Activated CD4-positive, alpha-beta memory T cell treated with anti-CD3 and anti-CD28 coated beads, Interleukin-2, amount 10 ng/mL, durations not matched to agents 7 days and 5 days (primary cell): Measurements from ENCODE around the gene MATK. TPM values are rescaled to one million over a fixed set of nuclear protein-coding genes. Genes with fewer than 3 reads are reported as not detected.

ENCODE experiments used
- CTCF ChIA-PET: fragments of 350-600 bp; sonication (Branson Sonifier 250); formaldehyde crosslinking; loops from one replicate; lab custom pipeline; 2021; ENCODE audit warnings: antibody characterized with exemption, inconsistent platforms; lab: Charles Lee
- POLR2A ChIA-PET: fragments of 350-600 bp; sonication (Branson Sonifier 250); formaldehyde crosslinking; loops from one replicate; lab custom pipeline; 2021; ENCODE audit warnings: antibody characterized with exemption; lab: Charles Lee
- DNase-seq: peaks from one replicate; pipeline ENCODE4 v3.0.0-alpha.2; 2020
- H3K27ac Mint-ChIP-seq: one replicate; pipeline ENCODE4 v1.8.0; 2021; ENCODE audit warnings: mild to moderate bottlenecking, mixed read lengths
- H3K27me3 Mint-ChIP-seq: one replicate; pipeline ENCODE4 v1.8.0; 2021; ENCODE audit warnings: mixed read lengths
- H3K36me3 Mint-ChIP-seq: one replicate; pipeline ENCODE4 v1.8.0; 2021; ENCODE audit warnings: low read depth, mixed read lengths
- H3K4me1 Mint-ChIP-seq: one replicate; pipeline ENCODE4 v1.8.0; 2021; ENCODE audit warnings: mixed read lengths
- H3K4me3 Mint-ChIP-seq: one replicate; pipeline ENCODE4 v1.8.0; 2021; ENCODE audit warnings: mild to moderate bottlenecking, mixed read lengths
- H3K9me3 Mint-ChIP-seq: one replicate; pipeline ENCODE4 v1.8.0; 2021; ENCODE audit warnings: mixed read lengths
- total RNA-seq, 2 experiments: library from RNA; stranded (reverse); gene quantifications; one replicate each; pipeline ENCODE4 v1.2.3, GENCODE V29; 2021

The MATK gene
- total RNA-seq, 2 experiments from 2014 or later = 13.9 to 15.9 TPM

DNA sequence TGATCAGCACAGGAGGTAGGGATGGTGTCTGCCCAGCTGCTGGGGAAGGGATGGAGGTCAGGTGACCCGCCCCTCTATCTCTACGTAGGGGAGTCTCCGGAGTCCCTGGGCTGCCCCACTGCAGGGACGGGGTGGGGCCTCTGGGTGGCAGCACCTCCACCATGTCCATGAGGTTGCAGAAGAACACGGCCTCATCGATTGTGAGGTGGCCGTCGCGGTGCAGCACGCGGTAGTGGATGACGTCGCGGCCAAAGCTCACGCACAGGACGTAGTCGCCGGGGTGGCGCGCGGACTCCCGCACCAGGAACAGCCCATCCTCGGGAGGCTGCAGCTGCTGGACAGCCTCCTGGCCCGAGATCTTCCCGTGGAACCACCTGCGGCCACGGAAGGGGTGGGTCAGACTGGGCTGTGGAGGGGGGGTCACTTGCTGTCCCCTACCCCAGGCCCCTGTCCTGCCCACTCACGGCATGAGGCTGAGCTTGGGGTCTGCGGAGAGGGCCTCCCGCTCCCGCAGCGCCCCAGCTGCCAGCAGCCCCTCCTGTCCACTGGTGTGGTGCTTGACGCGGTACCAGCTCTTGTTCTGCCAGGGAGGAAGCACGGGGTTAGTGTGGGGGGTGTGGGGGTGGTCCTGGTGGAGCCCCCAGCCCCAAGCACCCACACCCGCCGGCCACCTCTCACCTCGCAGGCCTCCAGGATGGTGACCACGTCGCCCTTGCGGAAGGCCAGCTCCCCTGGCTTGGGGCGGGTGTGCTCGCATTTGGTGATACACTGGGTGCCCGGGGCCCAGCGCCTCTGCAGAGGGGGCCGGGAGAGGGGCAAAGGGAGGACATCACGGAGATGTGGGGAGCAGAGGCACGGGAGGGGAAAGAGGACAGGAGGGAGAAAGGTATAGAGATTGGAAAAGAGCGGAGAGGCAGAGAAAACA lies 2.3 kb downstream of the MATK start:
- CTCF ChIA-PET = interaction anchor here (1.2 kb wide), 1 partner anchor 14 kb away, joined by 3 read pairs; no protein-coding TSS in a partner anchor
- Mint-ChIP-seq H3K4me3 (peak overlapping the region; percentile 71), H3K27me3 (peaks cover 9% of the 10 kb centered on the region), H3K9me3 (peaks cover 20% of the 10 kb centered on the region), H3K27ac (no peak overlapping the region), H3K4me1 (peaks cover 18% of the 10 kb centered on the region), H3K36me3 (peaks cover 21% of the 10 kb centered on the region)
- DNase-seq = peak; percentile 47
- POLR2A ChIA-PET = interaction anchor here (1.2 to 1.9 kb wide), 4 partner anchors 14 to 38 kb away, joined by 3 to 8 read pairs (median 4); partner anchors contain the start of gene MRPL54

DNA sequence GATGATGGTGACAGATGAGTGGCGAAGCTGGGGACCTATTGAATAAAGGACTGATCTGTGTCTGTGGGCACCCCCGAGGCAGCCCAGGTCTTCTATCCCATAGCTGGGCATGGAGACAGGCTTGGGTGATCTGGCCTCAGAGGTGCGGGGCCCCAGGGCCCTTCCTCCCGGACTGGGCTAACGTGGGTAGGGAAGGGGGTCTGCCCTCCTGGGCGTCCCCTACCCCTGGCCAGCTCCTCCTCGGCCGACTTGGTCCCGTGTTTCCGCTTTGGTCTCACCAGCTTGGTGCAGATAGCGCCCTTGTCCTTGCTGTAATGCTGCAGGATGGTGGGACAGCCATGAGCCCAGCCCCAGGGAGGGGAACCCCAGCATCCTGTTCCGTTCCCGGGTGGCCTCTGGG lies 3.3 kb downstream of the MATK start:
- H3K27ac Mint-ChIP-seq = no peak overlapping the region
- peaks cover 17% of the 10 kb centered on the region for H3K4me1 Mint-ChIP-seq
- H3K27me3 Mint-ChIP-seq = peaks cover 9% of the 10 kb centered on the region
- peaks cover 20% of the 10 kb centered on the region for H3K9me3 Mint-ChIP-seq
- no peak for DNase-seq
- ChIA-PET CTCF (interaction anchor here (1.2 kb wide), 1 partner anchor 15 kb away, joined by 3 read pairs; no protein-coding TSS in a partner anchor), POLR2A (no interaction called here)
- peaks cover 21% of the 10 kb centered on the region for H3K36me3 Mint-ChIP-seq
- H3K4me3 Mint-ChIP-seq = no peak overlapping the region

DNA sequence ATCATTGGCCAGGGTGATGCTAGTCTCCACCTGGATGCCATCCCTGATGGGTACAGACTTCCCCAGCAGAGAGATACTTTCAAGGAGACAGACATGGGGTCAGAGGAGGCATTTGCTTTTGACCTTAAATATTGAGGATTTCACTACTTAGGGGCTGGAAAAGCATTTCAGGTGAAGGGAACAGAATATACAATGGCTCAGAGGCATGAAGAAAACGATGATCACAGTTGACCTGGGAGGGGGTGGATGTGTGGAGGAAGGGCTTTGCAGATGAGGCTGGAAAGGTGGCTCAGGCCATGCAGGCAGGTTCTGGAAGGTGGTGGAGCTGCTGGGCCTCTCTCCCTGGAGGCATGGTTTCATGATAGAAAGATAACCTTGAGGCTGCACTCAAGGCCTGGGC lies 3.9 kb downstream of the MATK start:
- peaks cover 17% of the 10 kb centered on the region for H3K4me1 Mint-ChIP-seq
- no peak overlapping the region for H3K4me3 Mint-ChIP-seq
- POLR2A ChIA-PET = interaction anchor here (1.2 kb wide), 1 partner anchor 16 kb away, joined by 3 read pairs; no protein-coding TSS in a partner anchor

DNA sequence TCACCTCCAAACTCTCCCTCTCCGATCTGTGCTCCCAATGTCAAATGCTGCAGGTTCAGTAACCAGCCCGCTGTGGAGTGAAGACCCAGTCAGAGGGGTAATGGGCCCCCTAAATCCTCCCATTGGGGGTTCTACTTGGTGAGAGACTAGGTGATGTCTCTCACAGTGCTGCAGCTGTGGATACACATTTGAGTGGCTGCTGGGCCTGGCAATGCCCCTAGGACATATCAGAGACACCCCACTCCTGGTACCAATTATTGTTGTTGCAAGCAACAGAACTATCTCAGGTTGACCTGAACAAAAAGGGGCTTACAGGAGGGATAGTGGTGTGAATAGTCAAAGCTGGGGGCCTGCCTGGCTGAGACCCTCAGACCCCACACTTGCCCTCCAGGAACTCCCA lies 4.6 kb downstream of the MATK start:
- ChIA-PET CTCF (no interaction called here), POLR2A (interaction anchor here (1.1 to 1.2 kb wide), 2 partner anchors 16 to 19 kb away, joined by 3 read pairs; partner anchors contain the start of gene MRPL54)
- DNase-seq = no peak
- Mint-ChIP-seq H3K36me3 (peaks cover 21% of the 10 kb centered on the region), H3K9me3 (peaks cover 20% of the 10 kb centered on the region), H3K4me1 (peaks cover 16% of the 10 kb centered on the region), H3K4me3 (no peak overlapping the region), H3K27me3 (peaks cover 8% of the 10 kb centered on the region), H3K27ac (no peak overlapping the region)

More for the DNA sequence above, 3.9 kb downstream of the MATK start:
- CTCF ChIA-PET = interaction anchor here (1.2 kb wide), 1 partner anchor 15 kb away, joined by 3 read pairs; no protein-coding TSS in a partner anchor
- no peak for DNase-seq
- Mint-ChIP-seq H3K9me3 (peaks cover 20% of the 10 kb centered on the region), H3K27me3 (peaks cover 9% of the 10 kb centered on the region), H3K27ac (no peak overlapping the region), H3K36me3 (peaks cover 21% of the 10 kb centered on the region)

DNA sequence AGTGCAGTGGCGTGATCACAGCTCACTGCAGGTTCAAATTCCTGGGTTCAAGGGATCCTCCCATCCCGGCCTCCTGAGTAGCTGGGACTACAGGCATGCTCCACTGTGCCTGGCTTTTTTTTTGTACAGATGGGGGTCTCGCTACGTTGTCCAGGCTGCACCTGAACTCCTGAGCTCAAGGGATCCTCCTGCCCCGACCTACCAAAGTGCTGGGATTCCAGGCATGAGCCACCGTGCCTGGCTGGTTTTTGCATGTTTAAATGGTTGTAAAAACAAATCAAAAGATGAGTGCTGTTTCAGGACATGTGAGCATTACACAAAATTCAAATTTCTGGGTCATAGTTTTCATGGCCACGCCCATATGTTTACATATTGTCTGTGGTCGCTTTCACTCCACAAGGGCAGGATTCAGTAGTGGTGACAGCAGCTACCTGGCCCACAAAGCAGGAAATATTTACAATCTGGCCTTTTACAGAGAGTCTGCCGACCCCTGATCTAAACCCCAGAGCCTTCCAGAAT lies 5.3 kb downstream of the MATK start:
- peaks cover 15% of the 10 kb centered on the region for H3K4me1 Mint-ChIP-seq
- H3K27me3 Mint-ChIP-seq = peaks cover 7% of the 10 kb centered on the region
- no peak overlapping the region for H3K27ac Mint-ChIP-seq
- H3K36me3 Mint-ChIP-seq = peaks cover 21% of the 10 kb centered on the region
- H3K4me3 Mint-ChIP-seq = no peak overlapping the region
- peaks cover 20% of the 10 kb centered on the region for H3K9me3 Mint-ChIP-seq
- ChIA-PET CTCF (no interaction called here), POLR2A (interaction anchor here (0.6 to 1.4 kb wide), 3 partner anchors 19 to 35 kb away, joined by 3 read pairs; partner anchors contain the start of gene MRPL54)
- DNase-seq = no peak

DNA sequence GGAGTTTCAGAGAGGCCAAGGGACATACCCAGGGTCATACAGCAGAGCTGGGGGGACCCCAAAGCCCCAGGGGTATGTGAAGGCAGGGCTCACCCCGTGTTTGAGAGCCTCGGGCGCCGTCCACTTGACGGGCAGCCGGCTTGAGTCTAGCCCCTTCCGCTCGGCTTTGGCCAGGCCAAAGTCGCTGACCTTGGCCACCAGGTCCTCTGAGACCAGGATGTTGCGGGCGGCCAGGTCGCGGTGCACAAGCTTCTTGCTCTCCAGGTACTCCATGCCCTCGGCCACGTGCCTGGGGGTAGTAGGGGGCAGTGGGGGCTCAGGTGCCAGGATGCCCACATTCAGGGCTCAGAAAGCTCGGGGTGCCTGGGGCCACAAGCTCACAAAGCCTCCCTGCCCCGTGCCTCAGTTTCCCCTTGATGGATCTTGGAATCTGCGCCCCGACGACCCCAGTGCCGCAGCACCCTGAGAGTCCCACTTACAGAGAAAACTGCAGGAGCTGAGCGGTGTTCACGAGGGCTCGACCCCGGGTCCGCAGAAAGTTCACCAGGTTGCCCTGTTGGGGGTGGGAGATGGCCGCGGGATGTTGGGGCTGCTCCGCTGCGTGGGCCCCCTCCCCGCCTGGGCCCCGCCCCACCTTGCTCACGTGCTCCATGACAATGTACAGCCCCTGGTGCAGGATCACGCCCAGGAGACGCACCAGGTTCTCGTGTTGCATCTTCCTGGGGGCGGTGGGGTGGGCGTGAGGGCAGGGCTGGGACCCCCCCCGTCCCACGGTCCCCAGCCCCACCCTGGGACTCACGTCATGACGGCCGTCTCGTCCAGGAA lies 7.1 kb downstream of the MATK start:
- H3K4me3 Mint-ChIP-seq = no peak overlapping the region
- H3K27ac Mint-ChIP-seq = no peak overlapping the region
- peaks cover 6% of the 10 kb centered on the region for H3K4me1 Mint-ChIP-seq
- peaks cover 21% of the 10 kb centered on the region for H3K36me3 Mint-ChIP-seq
- DNase-seq = no peak
- POLR2A ChIA-PET = no interaction called here
- CTCF ChIA-PET = interaction anchor here (0.9 to 1.3 kb wide), 2 partner anchors 16 to 17 kb away, joined by 5 to 6 read pairs; partner anchors contain the start of gene MRPL54
- peaks cover 20% of the 10 kb centered on the region for H3K9me3 Mint-ChIP-seq
- H3K27me3 Mint-ChIP-seq = peaks cover 2% of the 10 kb centered on the region

DNA sequence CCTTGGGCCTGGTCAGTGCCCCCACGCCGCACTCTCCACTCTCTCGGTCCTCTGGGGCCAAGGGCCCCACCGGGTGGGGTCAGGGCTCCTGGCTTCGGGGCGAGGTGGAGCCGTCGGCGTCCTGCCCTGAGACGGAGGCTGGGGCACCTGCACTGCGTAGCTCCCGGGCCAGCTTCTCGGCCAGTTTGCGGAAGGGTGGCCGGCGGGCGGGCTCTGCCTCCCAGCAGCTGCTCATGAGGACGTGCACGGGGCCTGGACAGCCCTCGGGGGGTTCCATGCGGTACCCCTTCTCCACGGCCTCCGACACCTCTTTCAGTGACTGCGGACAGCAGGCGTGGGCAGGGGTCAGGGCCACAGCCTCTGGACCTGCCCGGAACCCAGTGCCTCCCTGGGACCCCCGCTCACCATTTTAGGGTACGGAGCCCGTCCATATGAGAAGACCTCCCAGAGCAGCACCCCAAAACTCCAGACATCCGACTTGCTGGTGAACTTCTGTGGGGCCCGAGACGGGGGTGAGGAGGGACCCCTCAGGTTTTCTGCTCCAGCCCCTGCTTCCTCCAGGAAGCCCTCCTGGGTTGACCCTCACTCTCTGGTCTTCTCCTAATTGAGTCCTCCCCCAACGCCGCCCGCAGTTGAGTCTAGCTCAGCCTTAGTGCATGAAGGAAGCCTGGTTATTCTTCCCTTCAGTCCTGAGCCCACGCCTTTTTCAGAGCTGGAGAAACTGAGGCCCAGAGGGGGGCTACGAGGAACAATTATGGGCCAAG lies 7.9 kb downstream of the MATK start:
- POLR2A ChIA-PET = no interaction called here
- no peak for DNase-seq
- Mint-ChIP-seq H3K27me3 (no peaks in the 10 kb centered on the region), H3K9me3 (peaks cover 20% of the 10 kb centered on the region), H3K27ac (no peak overlapping the region), H3K4me3 (no peak overlapping the region), H3K36me3 (peaks cover 18% of the 10 kb centered on the region), H3K4me1 (peaks cover 6% of the 10 kb centered on the region)
- CTCF ChIA-PET = no interaction called here

DNA sequence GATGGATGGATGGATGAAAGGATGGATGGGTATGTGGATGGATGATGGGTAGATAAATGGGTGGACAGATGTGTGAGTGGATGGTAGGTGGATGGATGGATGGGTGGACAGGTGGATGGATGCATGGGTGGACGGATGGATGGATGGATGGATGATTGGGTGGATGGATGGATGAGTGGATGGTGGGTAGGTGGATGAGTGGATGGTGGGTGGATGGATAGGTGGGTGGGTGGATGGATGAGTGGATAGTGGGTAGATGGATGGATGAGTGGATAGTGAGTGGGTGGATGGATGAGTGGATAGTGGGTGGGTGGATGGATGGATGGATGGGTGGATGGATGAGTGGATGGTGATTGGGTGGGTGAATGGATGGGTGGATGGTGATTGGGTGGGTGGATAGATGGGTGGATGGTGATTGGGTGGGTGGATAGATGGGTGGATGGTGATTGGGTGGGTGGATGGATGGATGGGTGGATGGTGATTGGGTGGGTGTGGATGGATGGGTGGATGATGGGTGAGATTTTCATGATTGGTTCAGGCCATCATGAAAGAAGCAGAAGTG lies 9.6 kb downstream of the MATK start:
- peaks cover 3% of the 10 kb centered on the region for H3K36me3 Mint-ChIP-seq
- POLR2A ChIA-PET = no interaction called here

DNA sequence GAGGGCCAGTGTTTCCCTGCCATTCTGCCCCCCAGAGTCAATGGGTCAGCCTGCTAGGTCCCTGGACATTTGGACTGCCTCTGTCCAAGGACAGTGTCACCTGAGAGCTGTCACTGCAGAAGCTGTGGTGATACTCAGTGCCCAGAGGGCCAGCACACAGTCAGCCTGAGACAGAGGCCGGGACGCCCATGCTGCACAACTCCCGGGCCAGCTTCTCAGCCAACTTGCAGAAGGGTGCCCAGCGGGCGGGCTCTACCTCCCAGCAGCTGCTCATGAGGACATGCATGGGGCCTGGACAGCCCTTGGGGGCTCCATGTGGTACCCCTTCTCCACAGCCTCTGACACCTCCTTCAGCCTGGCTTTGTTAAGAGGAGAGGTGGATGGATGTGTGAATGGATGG lies 10.3 kb downstream of the MATK start:
- DNase-seq = no peak
- Mint-ChIP-seq H3K9me3 (peaks cover 1% of the 10 kb centered on the region), H3K27me3 (no peaks in the 10 kb centered on the region), H3K4me3 (no peak overlapping the region), H3K36me3 (no peaks in the 10 kb centered on the region), H3K27ac (no peak overlapping the region), H3K4me1 (peaks cover 2% of the 10 kb centered on the region)
- POLR2A ChIA-PET = interaction anchor here (1.6 kb wide), 1 partner anchor 10 kb away, joined by 5 read pairs; no protein-coding TSS in a partner anchor
- CTCF ChIA-PET = no interaction called here

More for the DNA sequence above, 9.6 kb downstream of the MATK start:
- CTCF ChIA-PET = no interaction called here
- H3K27me3 Mint-ChIP-seq = no peaks in the 10 kb centered on the region
- no peak for DNase-seq
- H3K4me1 Mint-ChIP-seq = peaks cover 7% of the 10 kb centered on the region
- no peak overlapping the region for H3K4me3 Mint-ChIP-seq
- H3K9me3 Mint-ChIP-seq = peaks cover 7% of the 10 kb centered on the region
- no peak overlapping the region for H3K27ac Mint-ChIP-seq

DNA sequence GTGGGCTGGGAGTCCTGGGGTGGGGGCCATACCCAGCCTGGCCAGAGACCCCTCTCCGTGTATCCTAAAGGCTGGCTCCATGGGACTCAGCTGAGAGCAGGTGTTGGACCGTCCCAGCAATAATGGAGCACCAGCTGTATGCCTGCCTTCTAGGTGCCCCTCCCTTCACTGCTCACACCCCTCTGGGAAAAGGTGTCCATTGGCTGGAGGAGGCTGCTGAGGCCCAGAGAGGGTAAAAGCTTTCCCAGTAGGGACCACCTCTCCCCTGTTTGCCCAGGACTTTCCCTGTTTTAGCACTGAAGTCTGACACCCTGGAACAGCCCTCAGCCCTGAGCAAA lies 10.8 kb downstream of the MATK start:
- H3K9me3 Mint-ChIP-seq = no peaks in the 10 kb centered on the region
- POLR2A ChIA-PET = interaction anchor here (1.6 kb wide), 1 partner anchor 9 kb away, joined by 5 read pairs; no protein-coding TSS in a partner anchor
- CTCF ChIA-PET = no interaction called here

DNA sequence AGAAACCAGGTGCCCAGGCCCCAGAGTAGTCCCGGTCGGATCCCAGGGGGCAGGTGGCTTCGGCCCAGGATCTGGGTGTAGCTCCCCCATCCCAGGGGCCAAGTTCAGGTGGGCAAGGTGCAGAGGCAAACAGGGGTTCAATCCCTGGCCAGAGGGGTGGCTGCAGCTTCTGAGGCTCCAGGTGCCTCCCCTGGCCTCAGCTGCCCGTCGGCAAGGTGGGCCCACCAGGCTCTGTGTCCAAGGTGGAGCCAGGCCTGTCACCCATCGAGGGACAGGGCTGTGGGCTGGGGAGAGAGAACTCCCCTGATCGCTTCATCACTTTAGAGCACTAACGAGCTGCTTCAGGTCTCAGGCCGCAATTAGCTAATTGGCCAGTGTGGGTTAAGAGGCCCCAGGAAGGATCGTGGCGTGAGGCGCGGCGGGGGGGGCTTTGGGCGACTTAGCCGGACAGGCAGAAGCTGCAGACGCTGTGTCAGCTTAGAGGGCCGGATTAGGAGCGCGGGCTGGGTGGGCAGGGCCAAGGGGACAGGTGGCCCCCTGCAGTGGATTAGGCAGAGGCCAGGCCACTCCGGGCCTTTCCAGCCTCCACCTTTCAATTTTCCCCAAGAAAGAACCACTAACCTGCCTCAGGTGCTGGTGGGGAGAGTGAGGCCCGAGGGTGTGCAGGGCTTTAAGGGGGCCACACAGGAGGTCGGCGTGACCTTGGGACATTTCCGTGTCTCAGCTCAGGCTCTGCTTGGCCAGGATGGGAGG lies 11.4 kb downstream of the MATK start:
- Mint-ChIP-seq H3K27me3 (no peaks in the 10 kb centered on the region), H3K36me3 (no peaks in the 10 kb centered on the region), H3K27ac (no peak overlapping the region), H3K4me3 (no peak overlapping the region), H3K9me3 (no peaks in the 10 kb centered on the region), H3K4me1 (peaks cover 2% of the 10 kb centered on the region)
- no peak for DNase-seq
- ChIA-PET POLR2A (interaction anchor here (1.6 to 3.2 kb wide), 2 partner anchors 9 to 12 kb away, joined by 5 to 16 read pairs; partner anchors contain the start of gene MRPL54), CTCF (no interaction called here)

More for the DNA sequence above, 10.8 kb downstream of the MATK start:
- no peaks in the 10 kb centered on the region for H3K27me3 Mint-ChIP-seq
- H3K4me3 Mint-ChIP-seq = no peak overlapping the region
- H3K36me3 Mint-ChIP-seq = no peaks in the 10 kb centered on the region
- no peak for DNase-seq
- peaks cover 2% of the 10 kb centered on the region for H3K4me1 Mint-ChIP-seq
- H3K27ac Mint-ChIP-seq = no peak overlapping the region
